ENCODE results near the gene FRRS1L. TPM values are rescaled to one million over a fixed set of nuclear protein-coding genes. Genes with fewer than 3 reads are reported as not detected.
A peak's percentile ranks its signal among the peaks of the same experiment; 100 is the strongest.

FRRS1L gene
- total and polyA plus RNA-seq, 2 of the 13 experiments (the other 11 are each of a cell fraction or from before 2014, with no cell fraction given), result 0.02 to 0.03 TPM

GRCh38 chr9:109113892-109114609 is 53.0 kb downstream of the FRRS1L start:
- no peak overlapping the region for H3K9ac ChIP-seq (ENCODE audit: insufficient read depth, low read depth, low read length)
- no peak overlapping the region for H3K4me3 ChIP-seq (replicated peaks in 1 of 3; ENCODE audit: insufficient read depth in 1 of 3, low read depth in 2 of 3, low read length in 3 of 3)
- peaks cover 17% of the 10 kb centered on the region for H4K20me1 ChIP-seq (ENCODE audit: insufficient read depth, low read length)
- in situ Hi-C loops (cut with HindIII; ENCODE audit: extremely low pct_ligation_motif_present, low pct_unique_long_range_greater_than_20kb), result no loop called here
- H3K9me3 ChIP-seq (ENCODE audit: low read length), result no peaks in the 10 kb centered on the region
- no peak overlapping the region for H2AFZ ChIP-seq (ENCODE audit: low read length)
- intact Hi-C loops (cut with micrococcal nuclease; ENCODE audit: unreplicated experiment), result loop anchor here (10.0 kb wide), 2 partner anchors 79 to 211 kb away; partner anchors contain the start of gene EPB41L4B
- DNase-seq (ENCODE audit: low spot score) (no peak), ATAC-seq (no peak), FAIRE-seq (no peak)
- H3K79me2 ChIP-seq (ENCODE audit: insufficient read depth, low read length), result peaks cover 95% of the 10 kb centered on the region
- BruUV-seq (replicated peaks), result no TSS peak
- no peak overlapping the region for H3K27ac ChIP-seq (ENCODE audit: extremely low read length, insufficient read depth, low read length)
- H3K27me3 ChIP-seq (ENCODE audit: control insufficient read depth in 1 of 2, insufficient read depth in 2 of 2, low read length in 2 of 2), result no peaks in the 10 kb centered on the region
- peak overlapping the region; percentile 10; the same call in 1 of the 2 replicates for H3K4me2 ChIP-seq (ENCODE audit: low read depth, low read length)
- H3K4me1 ChIP-seq (ENCODE audit: insufficient read depth, low read length), result peaks cover 92% of the 10 kb centered on the region
- POLR2A ChIA-PET, result no interaction called here
- CTCF ChIA-PET (ENCODE audit: low intra/inter-chr PET ratio, low total read pairs), result no interaction called here
- no peaks in the 10 kb centered on the region; a peak in 1 of 5 replicates for H3K36me3 ChIP-seq (replicated peaks in 1 of 2; ENCODE audit: control insufficient read depth in 1 of 2, insufficient read depth in 2 of 2, low read length in 2 of 2)
- WGBS (ENCODE audit: low lambda C conversion rate), result 88% methylated on average over 12 of the region's 12 CpGs
- TF ChIP-seq BRF2 (CRISPR knock-in tag; IDR thresholded peaks at IDR 0.05) (no peak), CCAR2 (optimal IDR thresholded peaks at IDR 0.05; ENCODE audit: low read depth, low read length) (no peak), ZNF318 (CRISPR knock-in tag; IDR thresholded peaks at IDR 0.05) (no peak), ZNF703 (CRISPR knock-in tag; IDR thresholded peaks at IDR 0.05; ENCODE audit: borderline replicate concordance) (no peak), GMEB1 (CRISPR knock-in tag; IDR thresholded peaks at IDR 0.05; ENCODE audit: borderline replicate concordance) (no peak), ZNF678 (CRISPR knock-in tag; IDR thresholded peaks at IDR 0.05) (no peak), IRF9 (CRISPR knock-in tag; IDR thresholded peaks at IDR 0.05; ENCODE audit: borderline replicate concordance) (no peak), CC2D1A (CRISPR knock-in tag; IDR thresholded peaks at IDR 0.05) (no peak), SMC3 (IDR thresholded peaks at IDR 0.05; ENCODE audit: low read length) (no peak)

Measured in HepG2 (cell line).